Esophagus squamous epithelium (tissue), 4 donors: Measurements from ENCODE around the gene FNBP1.

ENCODE experiments used
- POLR2A ChIP-seq, 4 donors: fragments of 450-650 bp; IDR thresholded peaks; one replicate each; pipeline ENCODE4 v1.6.1; 2017; ENCODE audit warnings: antibody characterized with exemption in 4 of 4, mild to moderate bottlenecking in 4 of 4, moderate library complexity in 3 of 4
- TF ChIP-seq, protein P1 (sequence below), 6 experiments: fragments of 450-650 bp in 4 of 6; fragments of 200-600 bp in 2 of 6; sonication (generic) in 2 of 6; IDR thresholded peaks; one replicate each; pipeline ENCODE4 v1.5.1; 2016 to 2019; ENCODE audit warnings: antibody characterized with exemption in 6 of 6, mild to moderate bottlenecking in 4 of 6, moderate library complexity in 4 of 6

DNA sequence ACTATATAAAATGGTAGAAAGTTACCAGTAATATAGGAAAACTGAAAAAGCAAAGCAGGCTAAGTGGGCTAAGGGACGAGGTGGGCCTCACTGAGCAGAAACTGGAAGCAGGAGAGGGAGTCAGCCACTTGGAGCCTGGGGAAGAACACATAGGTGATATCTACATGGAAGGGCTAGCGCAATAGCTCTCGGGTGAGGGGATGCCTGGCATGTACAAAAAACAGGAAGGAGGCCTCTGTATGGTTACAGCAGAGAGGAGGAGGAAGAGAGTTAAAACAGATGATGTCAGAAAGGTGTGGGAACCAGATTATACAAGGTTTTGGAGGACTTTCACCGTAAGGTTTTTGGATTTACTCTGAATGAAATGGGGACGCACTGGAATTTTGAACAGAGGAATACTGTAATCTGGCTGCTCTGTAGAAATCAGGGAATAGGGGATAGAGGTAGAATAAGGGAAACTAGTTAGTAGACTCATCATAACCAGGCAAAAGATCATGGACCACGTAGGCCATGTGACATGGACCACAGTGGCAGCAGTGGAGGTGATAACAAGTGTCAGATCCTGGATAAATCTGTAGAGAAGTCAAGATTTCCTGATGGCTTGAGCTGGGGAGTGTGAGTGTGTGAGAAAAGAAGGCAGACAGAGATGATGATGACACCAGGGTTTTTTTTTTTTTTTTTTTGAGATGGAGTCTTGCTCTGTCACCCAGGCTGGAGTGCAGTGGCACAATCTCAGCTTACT, 52.5 kb downstream of the FNBP1 start:
- TF ChIP-seq, protein P1, sequence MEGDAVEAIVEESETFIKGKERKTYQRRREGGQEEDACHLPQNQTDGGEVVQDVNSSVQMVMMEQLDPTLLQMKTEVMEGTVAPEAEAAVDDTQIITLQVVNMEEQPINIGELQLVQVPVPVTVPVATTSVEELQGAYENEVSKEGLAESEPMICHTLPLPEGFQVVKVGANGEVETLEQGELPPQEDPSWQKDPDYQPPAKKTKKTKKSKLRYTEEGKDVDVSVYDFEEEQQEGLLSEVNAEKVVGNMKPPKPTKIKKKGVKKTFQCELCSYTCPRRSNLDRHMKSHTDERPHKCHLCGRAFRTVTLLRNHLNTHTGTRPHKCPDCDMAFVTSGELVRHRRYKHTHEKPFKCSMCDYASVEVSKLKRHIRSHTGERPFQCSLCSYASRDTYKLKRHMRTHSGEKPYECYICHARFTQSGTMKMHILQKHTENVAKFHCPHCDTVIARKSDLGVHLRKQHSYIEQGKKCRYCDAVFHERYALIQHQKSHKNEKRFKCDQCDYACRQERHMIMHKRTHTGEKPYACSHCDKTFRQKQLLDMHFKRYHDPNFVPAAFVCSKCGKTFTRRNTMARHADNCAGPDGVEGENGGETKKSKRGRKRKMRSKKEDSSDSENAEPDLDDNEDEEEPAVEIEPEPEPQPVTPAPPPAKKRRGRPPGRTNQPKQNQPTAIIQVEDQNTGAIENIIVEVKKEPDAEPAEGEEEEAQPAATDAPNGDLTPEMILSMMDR (IDR thresholded peaks at IDR 0.05) = no peak
- TF ChIP-seq POLR2A (IDR thresholded peaks at IDR 0.05) = peak in 1 of 4 donors; percentile 11
